GM18870 (cell line): ENCODE data around the gene LRRN2.

Experiments used
- ATAC-seq: cut with Tn5 transposase; IDR thresholded peaks from one replicate; pipeline ENCODE4 v1.9.1; 2021; ENCODE audit warnings: moderate library complexity; ENCODE audit not compliant: unreplicated experiment

LRRN2 gene

DNA sequence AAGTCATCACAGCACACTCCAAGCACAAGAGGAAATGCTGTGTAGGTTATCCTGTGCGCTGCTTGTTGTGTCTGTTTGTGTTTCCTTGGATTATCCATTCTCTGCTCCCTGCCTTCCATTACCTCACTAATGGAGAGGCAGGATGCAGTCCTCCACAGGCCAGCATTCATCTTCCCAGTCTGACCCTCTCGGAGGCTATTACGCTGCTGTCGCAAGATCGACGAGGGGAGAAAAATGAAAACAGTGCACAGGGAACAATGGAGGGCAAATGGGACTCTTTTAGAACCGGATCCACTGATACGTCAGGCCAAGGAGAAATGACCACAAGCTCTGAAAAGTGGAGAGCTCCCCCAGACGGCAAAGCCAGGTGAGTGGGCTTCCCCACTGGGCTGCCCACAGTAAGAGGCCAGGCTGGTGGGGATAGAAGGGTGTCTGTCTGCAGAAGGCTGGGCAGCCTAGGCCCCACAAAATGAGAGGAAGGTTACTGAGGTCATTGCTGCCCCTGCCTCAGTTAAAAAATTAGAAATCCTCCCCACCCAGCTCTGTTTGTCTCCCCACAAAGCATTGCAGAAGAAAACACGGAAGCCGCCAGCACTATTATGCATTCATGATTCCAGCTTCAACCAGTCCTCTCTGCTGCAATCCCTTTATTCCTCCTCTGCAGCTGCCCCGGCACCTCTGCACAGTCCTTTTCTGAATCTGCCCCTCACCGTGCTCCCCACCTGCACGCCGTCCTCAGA, 21.7 kb downstream of the LRRN2 start:
- no peak for ATAC-seq

DNA sequence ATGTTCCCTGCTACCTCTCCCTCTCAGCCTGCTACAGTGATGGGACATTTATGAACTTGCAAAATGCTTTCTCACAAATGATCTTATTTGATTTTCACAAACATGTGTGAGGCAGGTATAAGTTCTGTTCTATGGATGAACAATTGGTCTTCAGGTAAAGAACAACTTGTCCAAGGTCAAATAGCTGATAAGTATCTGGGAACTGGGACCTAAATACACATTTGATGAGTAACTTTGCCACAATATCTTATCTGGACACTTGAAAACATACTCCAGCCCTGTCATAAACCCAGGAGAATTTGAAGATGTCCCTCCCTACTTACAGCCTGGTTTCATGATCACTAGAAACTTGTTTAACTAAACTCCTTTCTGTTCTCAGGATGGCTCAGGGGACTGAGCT, 23.0 kb downstream of the LRRN2 start:
- no peak for ATAC-seq

DNA sequence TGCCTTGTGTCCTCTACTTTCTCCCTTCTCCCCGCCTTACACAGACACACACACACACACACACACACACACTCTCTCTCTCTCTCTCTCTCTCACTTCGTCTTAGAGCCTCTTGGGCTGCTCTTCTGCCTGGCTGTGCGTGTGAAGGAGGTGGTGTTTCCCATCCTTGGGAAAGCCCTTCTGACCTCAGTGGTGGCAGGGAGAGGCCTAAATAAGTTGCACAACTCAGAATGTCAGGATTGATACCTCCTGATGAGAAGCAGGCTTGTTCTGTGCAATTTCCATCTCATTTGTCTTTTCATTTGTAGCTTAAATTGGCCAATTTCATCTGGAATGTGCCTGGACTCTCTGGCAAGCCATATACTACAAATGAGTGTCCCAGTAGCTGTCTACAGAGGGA, 25.0 kb downstream of the LRRN2 start:
- no peak for ATAC-seq

DNA sequence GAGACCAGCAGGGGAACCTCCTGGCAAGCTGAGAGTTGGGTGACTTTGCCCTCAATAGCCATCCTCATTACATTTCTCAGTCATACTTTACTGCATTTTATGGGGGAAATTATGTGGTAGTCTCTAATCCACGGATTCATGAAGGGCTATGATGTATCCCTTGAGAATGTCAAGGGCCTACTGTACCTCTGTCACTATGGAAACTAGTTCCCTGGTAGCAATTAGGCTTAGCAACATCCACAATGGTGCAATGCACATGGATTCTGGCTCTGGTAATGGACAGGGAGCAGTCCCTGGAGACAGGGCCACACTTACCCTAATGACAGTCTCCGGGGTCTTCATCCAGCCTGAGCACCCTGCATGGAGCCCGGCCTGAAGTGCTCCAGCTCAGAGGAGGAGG, 26.5 kb downstream of the LRRN2 start:
- no peak for ATAC-seq

- ATAC-seq = no peak
Observed at GRCh38 chr1:204658295-204658694, 27.2 kb downstream of the LRRN2 start.

- ATAC-seq = no peak
Observed at GRCh38 chr1:204653590-204654340, 31.8 kb downstream of the LRRN2 start.

DNA sequence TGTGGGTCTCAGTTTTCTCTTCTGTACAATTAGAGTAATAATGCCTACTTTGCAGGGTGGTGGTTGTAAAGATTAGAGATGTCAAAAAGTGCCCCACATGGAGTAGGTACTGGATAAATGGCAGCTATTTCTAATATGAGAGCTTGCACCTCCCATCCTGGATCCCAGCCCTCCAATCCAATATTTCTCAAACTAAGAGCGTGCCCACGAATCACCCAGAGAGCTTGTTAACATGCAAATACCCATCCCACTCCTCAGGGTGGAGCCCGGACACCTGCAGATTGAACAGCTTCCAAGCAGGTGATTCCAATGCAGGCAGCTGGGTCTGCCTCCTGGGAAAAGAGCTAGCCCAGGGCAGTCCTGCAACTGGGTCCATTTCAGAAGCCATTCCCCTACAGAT, 33.0 kb downstream of the LRRN2 start:
- ATAC-seq = no peak

DNA sequence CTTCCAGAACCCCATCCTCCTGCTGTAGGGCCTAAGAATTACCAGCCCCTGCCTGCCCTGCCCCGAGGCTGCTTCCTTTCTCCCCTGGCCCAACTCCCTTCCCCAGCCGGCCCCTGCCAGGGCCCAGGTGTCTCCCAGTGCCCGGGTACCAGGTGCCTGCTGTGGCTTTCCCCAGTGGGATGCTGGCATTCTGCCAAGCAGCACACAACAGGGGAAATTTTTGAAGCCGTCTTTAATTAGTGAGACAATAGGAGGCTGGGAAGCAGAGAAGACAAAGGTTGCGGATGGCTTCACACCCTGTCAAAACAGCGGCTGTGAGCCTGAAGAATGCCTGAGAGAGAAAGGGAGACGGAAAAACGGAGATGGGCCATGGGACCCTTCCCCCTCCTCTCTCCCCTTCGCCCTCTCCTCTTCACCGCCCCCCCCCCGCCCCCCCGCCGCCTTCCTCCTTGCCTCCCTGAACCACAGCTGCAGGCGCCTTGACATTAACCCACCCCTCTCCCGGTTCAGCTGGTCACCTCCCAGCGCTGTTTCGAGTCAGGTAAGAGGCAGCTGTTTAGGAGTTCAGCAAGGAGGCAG, 33.6 kb downstream of the LRRN2 start:
- no peak for ATAC-seq

DNA sequence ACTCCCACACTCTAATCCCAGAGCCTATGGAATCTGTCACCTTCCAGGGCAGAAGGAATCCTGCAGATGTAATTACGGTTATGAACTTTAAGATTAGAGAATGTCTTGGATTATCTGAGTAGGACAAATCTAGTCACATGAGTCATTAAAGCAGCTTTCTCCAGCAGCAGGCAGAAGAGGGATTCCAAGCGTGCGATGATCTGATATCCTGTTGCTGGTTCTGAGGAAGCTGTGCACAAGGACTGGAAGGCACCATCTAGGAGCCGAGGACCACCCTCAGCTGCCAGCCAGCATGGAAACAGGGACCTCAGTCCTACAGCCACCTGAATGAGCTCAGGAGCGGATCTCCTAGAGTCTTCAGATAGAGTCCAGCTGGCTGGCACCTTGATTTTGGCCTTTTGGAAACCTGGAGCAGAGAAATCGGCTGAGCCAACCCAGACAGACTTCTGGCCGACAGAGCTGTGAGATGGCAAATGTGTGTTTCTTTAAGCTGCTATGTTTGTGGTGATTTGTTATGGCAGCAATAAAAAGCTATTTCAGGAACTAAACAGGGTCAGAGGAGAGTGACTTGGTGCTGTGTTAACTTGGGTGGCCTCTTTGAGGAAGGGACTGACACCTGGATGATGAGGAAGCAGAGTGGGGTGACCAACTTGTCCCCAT, 34.5 kb downstream of the LRRN2 start:
- ATAC-seq = no peak

- no peak for ATAC-seq
Observed at GRCh38 chr1:204649721-204650521, 35.6 kb downstream of the LRRN2 start.

DNA sequence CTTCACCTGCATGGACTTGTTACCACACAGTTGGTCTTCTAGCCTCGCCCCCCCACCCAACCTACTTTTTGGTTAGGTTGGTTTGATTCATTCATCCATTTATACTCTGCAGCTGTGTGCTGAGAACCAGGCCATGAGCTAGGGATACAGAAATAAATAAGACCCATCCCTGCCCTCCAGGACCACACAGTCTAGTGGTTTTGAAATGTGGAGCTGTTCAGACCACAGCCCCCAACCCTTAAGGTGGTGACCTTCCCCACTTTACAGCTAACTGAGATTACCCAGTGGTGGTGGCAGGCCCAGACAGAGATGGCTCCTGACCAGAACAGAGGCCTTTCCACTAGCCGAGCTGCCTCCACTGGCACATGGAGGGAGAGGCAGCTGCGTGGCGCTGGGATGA, 37.0 kb downstream of the LRRN2 start:
- ATAC-seq = no peak

- no peak for ATAC-seq
Observed at GRCh38 chr1:204647805-204648153, 37.8 kb downstream of the LRRN2 start.

DNA sequence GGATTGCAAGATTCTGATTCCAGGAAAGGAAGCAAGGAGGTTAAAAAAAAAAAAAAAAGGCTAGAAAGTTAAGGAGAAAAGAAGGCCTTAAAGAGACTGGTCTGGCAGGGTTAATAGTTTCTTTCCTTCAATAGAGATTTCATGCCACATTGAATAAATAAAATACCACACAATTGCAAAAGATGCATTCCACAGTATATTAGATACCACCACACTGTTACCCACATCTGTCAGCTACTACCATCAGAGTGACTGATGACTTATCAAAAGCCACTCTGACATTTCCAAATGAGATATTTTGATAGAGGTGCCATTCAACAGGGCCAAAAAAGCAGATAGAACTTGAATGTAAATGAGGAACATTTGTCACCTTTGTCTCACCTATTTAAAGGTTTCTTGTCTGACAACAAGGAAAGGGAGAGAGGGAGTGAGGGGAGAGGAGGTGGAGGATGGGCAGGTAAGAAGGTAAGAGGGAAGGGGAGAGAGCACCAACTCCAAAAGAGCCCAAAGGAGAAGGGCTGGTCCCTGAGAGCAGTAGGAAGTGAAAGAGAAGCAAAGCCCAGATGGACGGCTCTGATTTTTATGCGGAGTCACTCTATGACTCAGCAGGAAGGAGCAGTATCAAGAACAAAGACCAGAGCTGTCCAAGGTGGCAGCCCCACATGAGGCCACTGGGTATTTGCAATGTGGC, 38.3 kb downstream of the LRRN2 start:
- ATAC-seq = no peak

GRCh38 chr1:204645666-204646065, 39.9 kb downstream of the LRRN2 start:
- ATAC-seq = no peak

- ATAC-seq = no peak
Observed at GRCh38 chr1:204645251-204645650, 40.3 kb downstream of the LRRN2 start.

DNA sequence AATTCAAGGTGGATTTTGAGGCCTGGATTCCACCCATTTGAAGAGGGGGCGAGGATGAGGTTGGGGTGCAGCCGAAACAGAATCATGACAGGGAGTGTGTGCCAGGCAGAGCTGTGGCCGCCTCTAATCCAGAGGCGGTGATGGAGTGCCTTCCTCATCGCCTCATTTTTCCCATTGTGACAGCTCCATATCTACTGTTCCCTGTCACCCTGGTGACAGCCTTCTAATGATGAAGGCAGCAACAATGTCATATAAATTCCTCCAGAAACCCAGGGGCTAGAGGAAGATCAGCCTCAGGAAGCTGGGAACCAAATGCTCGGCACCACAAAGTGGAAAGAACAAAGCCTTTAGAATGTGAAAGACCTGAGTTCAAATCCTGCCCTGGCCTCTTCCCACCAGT, 42.0 kb downstream of the LRRN2 start:
- ATAC-seq = no peak

DNA sequence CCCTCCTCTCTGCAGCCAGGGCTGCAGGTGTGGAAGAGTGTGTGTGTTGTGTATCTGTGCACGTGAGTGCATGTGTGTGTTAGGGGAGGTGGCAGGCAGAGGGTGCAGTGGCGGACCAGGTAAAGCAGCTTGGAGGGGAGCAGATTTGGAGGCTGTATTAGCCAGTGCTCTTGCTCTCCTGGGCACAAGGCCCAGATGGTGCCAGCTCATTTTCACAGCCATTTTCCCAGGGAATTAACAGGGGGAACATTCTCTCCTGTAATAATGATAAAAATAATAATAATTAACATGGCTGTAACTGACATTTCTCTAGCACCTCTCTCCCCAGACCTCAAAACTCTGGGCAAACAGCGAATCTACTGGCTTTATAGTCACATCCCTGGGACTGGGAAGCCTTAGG, 43.6 kb downstream of the LRRN2 start:
- no peak for ATAC-seq

- no peak for ATAC-seq
Observed at GRCh38 chr1:204641455-204641854, 44.1 kb downstream of the LRRN2 start.

DNA sequence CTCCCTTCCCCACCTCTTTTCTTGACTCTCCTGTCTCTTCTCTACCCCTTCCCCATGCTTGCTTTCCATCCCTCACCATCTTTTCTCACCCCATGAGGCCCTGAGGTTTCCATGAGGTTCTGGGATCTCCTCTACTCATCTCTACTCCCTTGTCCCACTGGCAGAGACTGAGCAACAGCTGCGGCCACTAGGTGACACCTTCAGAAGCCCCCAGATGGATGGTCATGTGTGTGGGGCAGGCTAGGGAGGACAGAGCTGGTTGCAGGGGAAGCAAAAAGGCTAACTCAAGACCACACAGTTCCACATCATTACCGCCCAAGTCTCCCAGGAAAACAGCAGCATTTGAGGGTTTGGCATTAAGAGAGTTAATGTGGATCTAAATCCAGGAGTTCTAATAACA, 45.0 kb downstream of the LRRN2 start:
- ATAC-seq = no peak

DNA sequence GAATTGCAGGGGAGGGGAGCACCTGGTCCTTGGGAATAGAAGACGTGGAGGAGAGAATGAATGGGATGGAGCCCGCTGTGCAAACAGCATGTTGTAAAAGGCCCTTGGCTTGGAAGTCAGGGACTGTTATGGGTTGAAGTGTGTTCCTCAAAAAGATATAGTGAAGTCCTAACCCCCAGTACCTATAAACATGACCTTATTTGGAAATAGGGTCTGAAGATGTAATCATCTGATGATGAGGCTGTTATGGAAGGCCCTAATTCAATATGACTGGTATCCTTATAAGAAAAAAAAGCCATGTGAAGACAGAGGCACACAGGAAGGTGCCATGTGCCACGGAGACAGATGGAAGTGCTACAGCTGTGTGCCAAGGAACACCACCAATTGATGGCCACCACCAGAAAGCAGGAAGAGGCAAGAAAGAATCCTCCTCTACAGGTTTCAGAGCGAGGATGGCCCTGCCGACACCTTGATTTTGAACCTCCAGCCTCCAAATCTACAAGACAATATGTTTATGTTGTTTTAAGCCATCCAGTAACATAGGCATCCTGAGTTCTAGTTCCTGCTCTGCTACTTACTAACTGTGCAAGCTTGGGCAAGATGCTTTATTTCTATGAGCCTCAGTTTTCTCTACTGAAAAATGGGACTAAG, 51.2 kb downstream of the LRRN2 start:
- ATAC-seq = no peak
